Stimulated activated CD4-positive, alpha-beta T cell treated with anti-CD3 and anti-CD28 coated beads, Interleukin-12 subunit alpha, Interleukin-12 subunit beta, amount 100 ng/mL, for 24 hours (primary cell): ENCODE results near the gene RAG1.

ENCODE experiments used
- DNase-seq, 2 experiments: peaks; one replicate each; pipeline ENCODE4 v3.0.0-alpha.2; 2020; ENCODE audit warnings: low read depth in 2 of 2

Gene RAG1

DNA sequence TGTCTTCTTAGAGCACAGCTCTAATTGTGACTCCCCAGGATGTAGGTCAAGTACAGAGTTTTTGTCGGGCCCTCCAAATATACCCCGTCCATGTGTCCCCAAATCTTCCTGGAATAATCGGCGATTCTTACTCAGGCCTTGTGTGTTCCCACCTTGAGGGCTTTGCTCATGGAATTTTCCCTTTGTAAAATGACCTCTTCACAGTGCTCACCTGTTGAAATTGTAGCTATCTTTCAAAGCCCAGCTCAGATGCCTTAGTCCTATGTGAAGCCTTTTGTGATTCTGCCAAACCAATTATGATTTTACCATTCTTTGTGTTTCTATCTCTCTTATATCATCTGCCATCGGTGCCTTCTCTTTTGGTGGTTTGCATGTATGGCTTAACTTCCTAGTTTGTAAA, 60.3 kb downstream of the RAG1 start:
- no peak for DNase-seq

DNA sequence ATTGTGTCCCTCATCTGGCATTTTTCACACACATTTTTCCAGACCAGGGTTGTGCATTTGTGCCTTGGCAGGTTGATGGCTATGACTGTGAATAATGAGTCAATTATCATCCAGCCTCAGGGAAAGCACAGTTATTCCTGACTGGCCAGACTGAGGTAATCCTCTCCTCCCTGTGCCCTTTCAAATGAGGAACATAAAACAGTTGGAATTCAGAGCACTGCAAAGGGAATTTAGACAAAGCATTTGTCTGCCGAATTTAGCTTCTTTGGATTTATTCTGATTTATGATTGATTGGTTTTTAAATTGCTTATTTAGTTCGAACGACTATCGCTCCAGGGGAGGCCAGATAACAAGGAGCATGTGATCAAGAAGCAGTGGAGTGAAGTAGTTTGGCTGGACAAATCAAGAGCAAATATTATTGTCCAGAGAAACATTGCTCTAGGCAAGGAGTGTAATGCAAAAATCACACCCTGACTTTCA, 61.0 kb downstream of the RAG1 start:
- no peak for DNase-seq
